ENCODE data around the gene MAML2.
"Not testable (repeated sequence)": the region's sequence is repeated elsewhere in the genome, so short reads cannot be mapped to it uniquely, and the experiment has no call there.

GRCh38 chr11:96271352-96271751 lies 71.6 kb downstream of the MAML2 start:
- not testable (repeated sequence) for TF ChIP-seq FOSL2 (IDR thresholded peaks at IDR 0.05; ENCODE audit: borderline replicate concordance, low read depth); MAX (IDR thresholded peaks at IDR 0.05; ENCODE audit: low read depth)

All from SK-N-SH (cell line).